SH-SY5Y (cell line): ENCODE results near the gene YARS2.

Source experiments
- GATA2 ChIP-seq: IDR thresholded peaks from 2 replicates; pipeline ENCODE4 v1.6.1; 2011; ENCODE audit warnings: mild to moderate bottlenecking, low read depth, low read length
- GATA3 ChIP-seq: IDR thresholded peaks from 2 replicates; pipeline ENCODE4 v1.6.1; 2011; ENCODE audit warnings: low read depth, mild to moderate bottlenecking, low read length, moderate library complexity

DNA sequence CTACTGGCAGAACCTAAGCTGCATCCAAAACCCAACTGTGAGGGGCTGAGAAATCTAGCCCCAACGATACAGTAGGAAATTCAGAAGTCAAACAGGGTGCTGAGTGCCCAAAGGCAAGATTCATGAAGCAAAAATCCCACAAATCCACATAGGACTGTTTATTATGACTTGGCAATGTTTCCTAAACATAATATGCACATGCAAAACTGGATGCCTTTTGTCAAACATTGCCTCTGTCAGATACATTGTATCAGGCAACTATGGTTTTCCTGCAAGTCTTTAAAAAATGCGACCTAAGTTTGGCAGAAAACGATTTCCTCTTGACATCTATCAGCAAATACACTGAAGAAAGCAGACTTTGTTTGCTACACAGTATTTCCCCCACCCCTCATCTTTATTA is 27.3 kb upstream of the YARS2 start:
- TF ChIP-seq GATA3 (no peak), GATA2 (no peak)
